ENCODE data around the gene UNKL.

The UNKL gene

GRCh38 chr16:1412847-1413246 lies 1.7 kb downstream of the UNKL start:
- no peak overlapping the region for H3K4me3 ChIP-seq (replicated peaks; ENCODE audit: low read depth, low read length)
- TF ChIP-seq, protein P1, sequence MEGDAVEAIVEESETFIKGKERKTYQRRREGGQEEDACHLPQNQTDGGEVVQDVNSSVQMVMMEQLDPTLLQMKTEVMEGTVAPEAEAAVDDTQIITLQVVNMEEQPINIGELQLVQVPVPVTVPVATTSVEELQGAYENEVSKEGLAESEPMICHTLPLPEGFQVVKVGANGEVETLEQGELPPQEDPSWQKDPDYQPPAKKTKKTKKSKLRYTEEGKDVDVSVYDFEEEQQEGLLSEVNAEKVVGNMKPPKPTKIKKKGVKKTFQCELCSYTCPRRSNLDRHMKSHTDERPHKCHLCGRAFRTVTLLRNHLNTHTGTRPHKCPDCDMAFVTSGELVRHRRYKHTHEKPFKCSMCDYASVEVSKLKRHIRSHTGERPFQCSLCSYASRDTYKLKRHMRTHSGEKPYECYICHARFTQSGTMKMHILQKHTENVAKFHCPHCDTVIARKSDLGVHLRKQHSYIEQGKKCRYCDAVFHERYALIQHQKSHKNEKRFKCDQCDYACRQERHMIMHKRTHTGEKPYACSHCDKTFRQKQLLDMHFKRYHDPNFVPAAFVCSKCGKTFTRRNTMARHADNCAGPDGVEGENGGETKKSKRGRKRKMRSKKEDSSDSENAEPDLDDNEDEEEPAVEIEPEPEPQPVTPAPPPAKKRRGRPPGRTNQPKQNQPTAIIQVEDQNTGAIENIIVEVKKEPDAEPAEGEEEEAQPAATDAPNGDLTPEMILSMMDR (IDR thresholded peaks at IDR 0.05; ENCODE audit: low read length, missing control alignments): no peak
- DNase-seq (ENCODE audit: low read depth): no peak

- peak overlapping the region; percentile 54 for H3K4me3 ChIP-seq (replicated peaks; ENCODE audit: low read depth, low read length)
- peak; percentile 88 for DNase-seq (ENCODE audit: low read depth)
- TF ChIP-seq, protein P1 (IDR thresholded peaks at IDR 0.05; ENCODE audit: low read length, missing control alignments): no peak
Measured at GRCh38 chr16:1408171-1408837, 6.2 kb downstream of the UNKL start.

DNA sequence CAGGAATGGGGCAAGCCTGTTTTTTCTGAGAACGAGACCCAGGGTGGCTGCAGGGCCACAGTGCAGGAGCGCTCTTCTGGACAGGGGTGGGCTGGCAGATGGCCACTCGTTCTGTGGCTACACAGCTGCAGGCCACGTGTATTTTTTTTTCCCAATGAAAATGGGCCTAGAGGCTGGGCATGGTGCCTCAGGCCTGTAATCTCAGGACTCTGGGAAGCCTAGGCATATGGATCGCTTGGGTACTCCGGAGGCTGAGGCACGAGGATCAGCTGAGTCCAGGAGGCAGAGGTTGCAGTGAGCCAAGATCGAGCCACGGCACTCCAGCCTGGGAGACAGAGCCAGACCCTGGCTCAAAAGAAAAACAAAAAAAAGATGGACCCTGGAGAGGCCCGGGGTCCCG lies 6.8 kb downstream of the UNKL start:
- H3K4me3 ChIP-seq (replicated peaks; ENCODE audit: low read depth, low read length): peak overlapping the region; percentile 54
- peak; percentile 7 for DNase-seq (ENCODE audit: low read depth)
- TF ChIP-seq, protein P1 (IDR thresholded peaks at IDR 0.05; ENCODE audit: low read length, missing control alignments): no peak

- TF ChIP-seq, protein P1 (IDR thresholded peaks at IDR 0.05; ENCODE audit: low read length, missing control alignments): no peak
- H3K4me3 ChIP-seq (replicated peaks; ENCODE audit: low read depth, low read length): no peak overlapping the region
Measured at GRCh38 chr16:1403733-1404132, 10.8 kb downstream of the UNKL start.

DNA sequence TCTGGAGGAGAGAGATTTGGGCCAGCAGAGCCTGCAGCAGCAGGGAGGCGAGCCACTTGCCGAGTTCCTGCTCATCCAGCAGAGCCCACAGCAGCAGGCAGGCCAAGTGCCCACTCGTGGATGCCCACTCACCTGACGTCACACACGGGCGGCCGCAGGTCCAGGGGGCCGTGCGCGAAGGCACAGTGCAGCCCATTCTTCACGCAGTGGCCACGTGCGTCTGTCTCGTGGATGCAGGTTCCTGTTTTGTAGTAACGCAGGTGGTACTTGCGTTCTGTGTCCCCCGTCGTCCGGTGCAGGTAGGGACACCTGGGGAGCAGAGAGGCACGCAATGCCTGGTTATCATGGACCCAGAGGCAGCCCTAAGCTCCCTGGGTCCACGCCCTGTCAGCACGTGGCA lies 11.5 kb downstream of the UNKL start:
- H3K4me3 ChIP-seq (replicated peaks; ENCODE audit: low read depth, low read length): no peak overlapping the region
- TF ChIP-seq, protein P1 (IDR thresholded peaks at IDR 0.05; ENCODE audit: low read length, missing control alignments): no peak
- no peak for DNase-seq (ENCODE audit: low read depth)

More at GRCh38 chr16:1403733-1404132, 10.8 kb downstream of the UNKL start:
- DNase-seq (ENCODE audit: low read depth): no peak

- no peak for DNase-seq (ENCODE audit: low read depth)
- H3K4me3 ChIP-seq (replicated peaks; ENCODE audit: low read depth, low read length): no peak overlapping the region
- TF ChIP-seq, protein P1 (IDR thresholded peaks at IDR 0.05; ENCODE audit: low read length, missing control alignments): no peak
Measured at GRCh38 chr16:1401758-1402154, 12.7 kb downstream of the UNKL start.
